ENCODE results near the gene ZNF697. TPM values are rescaled to one million over a fixed set of nuclear protein-coding genes. Genes with fewer than 3 reads are reported as not detected.

ZNF697 gene
- total and polyA plus RNA-seq, 2 of the 4 experiments (the other 2 are of a cell fraction): 6.2 to 10.2 TPM

DNA sequence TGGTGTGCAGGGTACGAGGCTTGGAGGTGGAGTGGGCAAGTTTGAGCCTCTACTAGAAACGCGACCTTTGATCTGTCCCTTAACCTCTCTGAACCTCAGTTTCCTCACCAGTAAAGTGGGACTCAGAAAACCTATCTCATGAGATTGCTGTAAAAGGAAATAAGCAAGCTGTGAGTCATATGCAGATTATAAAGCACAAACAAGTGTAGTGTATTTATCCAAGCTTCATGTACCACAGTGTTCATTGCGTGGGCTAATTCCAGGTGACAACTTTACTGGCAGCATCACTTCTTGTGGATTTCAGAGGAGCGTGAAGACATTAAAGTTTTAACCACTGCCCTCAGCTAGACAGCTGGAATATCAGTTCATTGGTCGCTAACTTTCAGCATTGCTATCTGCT is 44.4 kb downstream of the ZNF697 start:
- ChIA-PET CTCF (no interaction called here), POLR2A (ENCODE audit: unreplicated experiment) (no interaction called here)
- H2BK120ac ChIP-seq (ENCODE audit: low read depth, low read length): no peak overlapping the region
- H3K4me1 ChIP-seq (ENCODE audit: control insufficient read depth, insufficient read depth, low read length): no peaks in the 10 kb centered on the region
- H3K9me1 ChIP-seq (ENCODE audit: insufficient read depth, low read length): no peaks in the 10 kb centered on the region
- no peak overlapping the region for H2BK15ac ChIP-seq (ENCODE audit: low read depth, low read length)
- no peak overlapping the region for H3K14ac ChIP-seq (replicated peaks; ENCODE audit: low read depth, low read length)
- H3K4ac ChIP-seq (ENCODE audit: low read depth, low read length): no peak overlapping the region
- TF ChIP-seq BHLHE40 (IDR thresholded peaks at IDR 0.05; ENCODE audit: low read depth, low read length) (no peak), SMC3 (IDR thresholded peaks at IDR 0.05; ENCODE audit: low read depth, low read length) (no peak), FOS (IDR thresholded peaks at IDR 0.05; ENCODE audit: low read depth, low read length) (no peak), CEBPB (IDR thresholded peaks at IDR 0.05; ENCODE audit: low read depth, low read length) (no peak), RFX5 (IDR thresholded peaks at IDR 0.05; ENCODE audit: low read depth, low read length) (no peak), NFE2L2 (IDR thresholded peaks at IDR 0.05; ENCODE audit: low read depth, low read length) (no peak), RCOR1 (IDR thresholded peaks at IDR 0.05; ENCODE audit: insufficient replicate concordance, low read length) (no peak), MAZ (IDR thresholded peaks at IDR 0.05; ENCODE audit: borderline replicate concordance, low read depth, low read length) (no peak)
- TF ChIP-seq, protein P1, sequence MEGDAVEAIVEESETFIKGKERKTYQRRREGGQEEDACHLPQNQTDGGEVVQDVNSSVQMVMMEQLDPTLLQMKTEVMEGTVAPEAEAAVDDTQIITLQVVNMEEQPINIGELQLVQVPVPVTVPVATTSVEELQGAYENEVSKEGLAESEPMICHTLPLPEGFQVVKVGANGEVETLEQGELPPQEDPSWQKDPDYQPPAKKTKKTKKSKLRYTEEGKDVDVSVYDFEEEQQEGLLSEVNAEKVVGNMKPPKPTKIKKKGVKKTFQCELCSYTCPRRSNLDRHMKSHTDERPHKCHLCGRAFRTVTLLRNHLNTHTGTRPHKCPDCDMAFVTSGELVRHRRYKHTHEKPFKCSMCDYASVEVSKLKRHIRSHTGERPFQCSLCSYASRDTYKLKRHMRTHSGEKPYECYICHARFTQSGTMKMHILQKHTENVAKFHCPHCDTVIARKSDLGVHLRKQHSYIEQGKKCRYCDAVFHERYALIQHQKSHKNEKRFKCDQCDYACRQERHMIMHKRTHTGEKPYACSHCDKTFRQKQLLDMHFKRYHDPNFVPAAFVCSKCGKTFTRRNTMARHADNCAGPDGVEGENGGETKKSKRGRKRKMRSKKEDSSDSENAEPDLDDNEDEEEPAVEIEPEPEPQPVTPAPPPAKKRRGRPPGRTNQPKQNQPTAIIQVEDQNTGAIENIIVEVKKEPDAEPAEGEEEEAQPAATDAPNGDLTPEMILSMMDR (conservative IDR thresholded peaks at IDR 0.05; ENCODE audit: low read depth, low read length): no peak
- TF ChIP-seq, protein P2, sequence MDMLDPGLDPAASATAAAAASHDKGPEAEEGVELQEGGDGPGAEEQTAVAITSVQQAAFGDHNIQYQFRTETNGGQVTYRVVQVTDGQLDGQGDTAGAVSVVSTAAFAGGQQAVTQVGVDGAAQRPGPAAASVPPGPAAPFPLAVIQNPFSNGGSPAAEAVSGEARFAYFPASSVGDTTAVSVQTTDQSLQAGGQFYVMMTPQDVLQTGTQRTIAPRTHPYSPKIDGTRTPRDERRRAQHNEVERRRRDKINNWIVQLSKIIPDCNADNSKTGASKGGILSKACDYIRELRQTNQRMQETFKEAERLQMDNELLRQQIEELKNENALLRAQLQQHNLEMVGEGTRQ (IDR thresholded peaks at IDR 0.05; ENCODE audit: low read depth, low read length): no peak
- TF ChIP-seq, protein P3, sequence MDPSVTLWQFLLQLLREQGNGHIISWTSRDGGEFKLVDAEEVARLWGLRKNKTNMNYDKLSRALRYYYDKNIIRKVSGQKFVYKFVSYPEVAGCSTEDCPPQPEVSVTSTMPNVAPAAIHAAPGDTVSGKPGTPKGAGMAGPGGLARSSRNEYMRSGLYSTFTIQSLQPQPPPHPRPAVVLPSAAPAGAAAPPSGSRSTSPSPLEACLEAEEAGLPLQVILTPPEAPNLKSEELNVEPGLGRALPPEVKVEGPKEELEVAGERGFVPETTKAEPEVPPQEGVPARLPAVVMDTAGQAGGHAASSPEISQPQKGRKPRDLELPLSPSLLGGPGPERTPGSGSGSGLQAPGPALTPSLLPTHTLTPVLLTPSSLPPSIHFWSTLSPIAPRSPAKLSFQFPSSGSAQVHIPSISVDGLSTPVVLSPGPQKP (IDR thresholded peaks at IDR 0.05; ENCODE audit: borderline replicate concordance, low read depth, low read length): no peak
- H3K9ac ChIP-seq (ENCODE audit: low read depth, low read length): no peak overlapping the region
- H3K79me1 ChIP-seq (ENCODE audit: low read depth in 1 of 2, low read length in 2 of 2): no peaks in the 10 kb centered on the region
- DNase-seq: no peak
- no peak overlapping the region for H2AK5ac ChIP-seq (ENCODE audit: low read depth, low read length)
- H3K18ac ChIP-seq (ENCODE audit: low read depth, low read length): no peak overlapping the region
- no TSS peak for BruUV-seq (replicated peaks)
- dilution Hi-C loops (cut with HindIII; ENCODE audit: low sequenced_read_pairs, unreplicated experiment) (no loop called here), intact Hi-C loops (cut with micrococcal nuclease) (no loop called here), in situ Hi-C loops (cut with MboI; ENCODE audit: low sequenced_read_pairs) (no loop called here)
- WGBS, 2 experiments (ENCODE audit: extremely low coverage in 2 of 2, insufficient read length in 1 of 2): 100% methylated on average over 1 of the region's 6 CpGs; no CpG with 5 or more reads in 1 of the 2 experiments
- H4K5ac ChIP-seq (ENCODE audit: low read depth, low read length): no peak overlapping the region
- H4K20me1 ChIP-seq (ENCODE audit: insufficient read depth, low read length): no peaks in the 10 kb centered on the region
- H2BK20ac ChIP-seq (ENCODE audit: low read depth, low read length): no peak overlapping the region
- H3K23ac ChIP-seq (ENCODE audit: low read depth, low read length): no peak overlapping the region
- H3K56ac ChIP-seq (ENCODE audit: extremely low read depth, insufficient read depth, low read length): no peak overlapping the region
- no peak; the same call in 1 of the 2 replicates for ATAC-seq (ENCODE audit: low read depth)
- H3K27me3 ChIP-seq (ENCODE audit: control insufficient read depth, insufficient read depth, low read length): no peaks in the 10 kb centered on the region; the same call in none of the 2 replicates
- no peak overlapping the region for H4K91ac ChIP-seq (ENCODE audit: insufficient read depth, low read depth, low read length)
- H2AK9ac ChIP-seq (replicated peaks; ENCODE audit: low read depth, low read length, poor library complexity): no peak overlapping the region
- no peak overlapping the region for H4K8ac ChIP-seq (ENCODE audit: low read depth in 2 of 2, low read length in 2 of 2)
- H3K9me3 ChIP-seq (ENCODE audit: control insufficient read depth, insufficient read depth, low read length): no peaks in the 10 kb centered on the region
- no peaks in the 10 kb centered on the region for H3K36me3 ChIP-seq (ENCODE audit: control insufficient read depth, insufficient read depth, low read length)
- no peak overlapping the region for H3K4me2 ChIP-seq (ENCODE audit: low read depth, low read length)
- H3K4me3 ChIP-seq (ENCODE audit: insufficient read depth, low read depth, low read length): no peak overlapping the region
- no peak overlapping the region for H2AFZ ChIP-seq (replicated peaks; ENCODE audit: low read length, poor library complexity)
- no peak overlapping the region for H2BK5ac ChIP-seq (ENCODE audit: low read depth, low read length, poor library complexity, severe bottlenecking)
- H3K27ac ChIP-seq (ENCODE audit: insufficient read depth, low read length): no peak overlapping the region

Data from IMR-90 (cell line).